Neural cell (in vitro differentiated cells): ENCODE measurements around the gene ANKRD42.
"Not testable (repeated sequence)": the region's sequence is repeated elsewhere in the genome, so short reads cannot be mapped to it uniquely, and the experiment has no call there.

Experiments used
- EP300 ChIP-seq: fragments of 450-650 bp; conservative IDR thresholded peaks from 2 replicates; pipeline ENCODE4 v1.6.1; 2014; ENCODE audit warnings: antibody characterized with exemption, mild to moderate bottlenecking, moderate library complexity; ENCODE audit not compliant: poor library complexity, severe bottlenecking
- EZH2 ChIP-seq: fragments of 200-600, 300-800 bp; shearing (Covaris generic), sonication (generic); IDR thresholded peaks from 2 replicates; pipeline ENCODE4 v1.6.1; 2014; ENCODE audit warnings: antibody characterized with exemption, low read length, borderline replicate concordance, mild to moderate bottlenecking; ENCODE audit not compliant: insufficient read depth, poor library complexity, severe bottlenecking
- SMC3 ChIP-seq: fragments of 450-650 bp; conservative IDR thresholded peaks from 2 replicates; pipeline ENCODE4 v1.6.1; 2014; ENCODE audit warnings: antibody characterized with exemption, mild to moderate bottlenecking, moderate library complexity; ENCODE audit not compliant: poor library complexity
- TAF1 ChIP-seq: IDR thresholded peaks from 2 replicates; pipeline ENCODE4 v1.6.1; 2012; ENCODE audit warnings: low read depth
- TF ChIP-seq, protein P1 (sequence below): fragments of 450-650 bp; IDR thresholded peaks from 2 replicates; pipeline ENCODE4 v1.5.1; 2014; ENCODE audit warnings: antibody characterized with exemption, mild to moderate bottlenecking, moderate library complexity; ENCODE audit not compliant: poor library complexity, severe bottlenecking
- TF ChIP-seq, protein P2 (sequence below): IDR thresholded peaks from 2 replicates; pipeline ENCODE4 v1.6.1; 2012; ENCODE audit warnings: borderline replicate concordance

- TF ChIP-seq, protein P1, sequence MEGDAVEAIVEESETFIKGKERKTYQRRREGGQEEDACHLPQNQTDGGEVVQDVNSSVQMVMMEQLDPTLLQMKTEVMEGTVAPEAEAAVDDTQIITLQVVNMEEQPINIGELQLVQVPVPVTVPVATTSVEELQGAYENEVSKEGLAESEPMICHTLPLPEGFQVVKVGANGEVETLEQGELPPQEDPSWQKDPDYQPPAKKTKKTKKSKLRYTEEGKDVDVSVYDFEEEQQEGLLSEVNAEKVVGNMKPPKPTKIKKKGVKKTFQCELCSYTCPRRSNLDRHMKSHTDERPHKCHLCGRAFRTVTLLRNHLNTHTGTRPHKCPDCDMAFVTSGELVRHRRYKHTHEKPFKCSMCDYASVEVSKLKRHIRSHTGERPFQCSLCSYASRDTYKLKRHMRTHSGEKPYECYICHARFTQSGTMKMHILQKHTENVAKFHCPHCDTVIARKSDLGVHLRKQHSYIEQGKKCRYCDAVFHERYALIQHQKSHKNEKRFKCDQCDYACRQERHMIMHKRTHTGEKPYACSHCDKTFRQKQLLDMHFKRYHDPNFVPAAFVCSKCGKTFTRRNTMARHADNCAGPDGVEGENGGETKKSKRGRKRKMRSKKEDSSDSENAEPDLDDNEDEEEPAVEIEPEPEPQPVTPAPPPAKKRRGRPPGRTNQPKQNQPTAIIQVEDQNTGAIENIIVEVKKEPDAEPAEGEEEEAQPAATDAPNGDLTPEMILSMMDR = not testable (repeated sequence)
- TF ChIP-seq EP300, TAF1, EZH2, SMC3: not testable (repeated sequence)
- TF ChIP-seq, protein P2, sequence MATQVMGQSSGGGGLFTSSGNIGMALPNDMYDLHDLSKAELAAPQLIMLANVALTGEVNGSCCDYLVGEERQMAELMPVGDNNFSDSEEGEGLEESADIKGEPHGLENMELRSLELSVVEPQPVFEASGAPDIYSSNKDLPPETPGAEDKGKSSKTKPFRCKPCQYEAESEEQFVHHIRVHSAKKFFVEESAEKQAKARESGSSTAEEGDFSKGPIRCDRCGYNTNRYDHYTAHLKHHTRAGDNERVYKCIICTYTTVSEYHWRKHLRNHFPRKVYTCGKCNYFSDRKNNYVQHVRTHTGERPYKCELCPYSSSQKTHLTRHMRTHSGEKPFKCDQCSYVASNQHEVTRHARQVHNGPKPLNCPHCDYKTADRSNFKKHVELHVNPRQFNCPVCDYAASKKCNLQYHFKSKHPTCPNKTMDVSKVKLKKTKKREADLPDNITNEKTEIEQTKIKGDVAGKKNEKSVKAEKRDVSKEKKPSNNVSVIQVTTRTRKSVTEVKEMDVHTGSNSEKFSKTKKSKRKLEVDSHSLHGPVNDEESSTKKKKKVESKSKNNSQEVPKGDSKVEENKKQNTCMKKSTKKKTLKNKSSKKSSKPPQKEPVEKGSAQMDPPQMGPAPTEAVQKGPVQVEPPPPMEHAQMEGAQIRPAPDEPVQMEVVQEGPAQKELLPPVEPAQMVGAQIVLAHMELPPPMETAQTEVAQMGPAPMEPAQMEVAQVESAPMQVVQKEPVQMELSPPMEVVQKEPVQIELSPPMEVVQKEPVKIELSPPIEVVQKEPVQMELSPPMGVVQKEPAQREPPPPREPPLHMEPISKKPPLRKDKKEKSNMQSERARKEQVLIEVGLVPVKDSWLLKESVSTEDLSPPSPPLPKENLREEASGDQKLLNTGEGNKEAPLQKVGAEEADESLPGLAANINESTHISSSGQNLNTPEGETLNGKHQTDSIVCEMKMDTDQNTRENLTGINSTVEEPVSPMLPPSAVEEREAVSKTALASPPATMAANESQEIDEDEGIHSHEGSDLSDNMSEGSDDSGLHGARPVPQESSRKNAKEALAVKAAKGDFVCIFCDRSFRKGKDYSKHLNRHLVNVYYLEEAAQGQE = not testable (repeated sequence)
Measured at GRCh38 chr11:83269080-83269479, 75.6 kb downstream of the ANKRD42 start.
